ENCODE data around the gene WDR77.

Gene WDR77

GRCh38 chr1:111470596-111470995 lies 21.5 kb upstream of the WDR77 start:
- TF ChIP-seq CTCF (IDR thresholded peaks at IDR 0.05; ENCODE audit: borderline replicate concordance, insufficient read depth, low read depth, low read length) = no peak
- H3K4me3 ChIP-seq (ENCODE audit: low read depth, low read length) = no peak overlapping the region

- no peak for TF ChIP-seq CTCF (IDR thresholded peaks at IDR 0.05; ENCODE audit: borderline replicate concordance, insufficient read depth, low read depth, low read length)
- H3K4me3 ChIP-seq (ENCODE audit: low read depth, low read length) = no peak overlapping the region
Measured at GRCh38 chr1:111469539-111469938, 20.5 kb upstream of the WDR77 start.

- no peak overlapping the region for H3K4me3 ChIP-seq (ENCODE audit: low read depth, low read length)
Measured at GRCh38 chr1:111468717-111469100, 19.7 kb upstream of the WDR77 start.

GRCh38 chr1:111467865-111468716 lies 19.0 kb upstream of the WDR77 start:
- no peak for TF ChIP-seq CTCF (IDR thresholded peaks at IDR 0.05; ENCODE audit: borderline replicate concordance, insufficient read depth, low read depth, low read length)
- H3K4me3 ChIP-seq (ENCODE audit: low read depth, low read length) = no peak overlapping the region

More at GRCh38 chr1:111468717-111469100, 19.7 kb upstream of the WDR77 start:
- TF ChIP-seq CTCF (IDR thresholded peaks at IDR 0.05; ENCODE audit: borderline replicate concordance, insufficient read depth, low read depth, low read length) = no peak

- no peak overlapping the region for H3K4me3 ChIP-seq (ENCODE audit: low read depth, low read length)
- no peak for TF ChIP-seq CTCF (IDR thresholded peaks at IDR 0.05; ENCODE audit: borderline replicate concordance, insufficient read depth, low read depth, low read length)
Measured at GRCh38 chr1:111466480-111466879, 17.4 kb upstream of the WDR77 start.

GRCh38 chr1:111465754-111466153 lies 16.7 kb upstream of the WDR77 start:
- no peak for TF ChIP-seq CTCF (IDR thresholded peaks at IDR 0.05; ENCODE audit: borderline replicate concordance, insufficient read depth, low read depth, low read length)
- H3K4me3 ChIP-seq (ENCODE audit: low read depth, low read length) = no peak overlapping the region

GRCh38 chr1:111463029-111463683 lies 14.1 kb upstream of the WDR77 start:
- H3K4me3 ChIP-seq (ENCODE audit: low read depth, low read length) = no peak overlapping the region
- no peak for TF ChIP-seq CTCF (IDR thresholded peaks at IDR 0.05; ENCODE audit: borderline replicate concordance, insufficient read depth, low read depth, low read length)

All from GM12875 (cell line).